PC-9 (cell line): Measurements from ENCODE around the gene AMACR.

ENCODE experiments used
- CTCF ChIP-seq: fragments of 200-600 bp; sonication (generic); conservative IDR thresholded peaks from 2 replicates; pipeline ENCODE4 v1.6.1; 2017; ENCODE audit warnings: mixed run types, antibody characterized with exemption, mild to moderate bottlenecking, moderate library complexity
- EZH2 ChIP-seq: fragments of 200-600 bp; sonication (generic); IDR thresholded peaks from 2 replicates; pipeline ENCODE4 v1.8.0; 2017; ENCODE audit warnings: antibody characterized with exemption, low read depth

DNA sequence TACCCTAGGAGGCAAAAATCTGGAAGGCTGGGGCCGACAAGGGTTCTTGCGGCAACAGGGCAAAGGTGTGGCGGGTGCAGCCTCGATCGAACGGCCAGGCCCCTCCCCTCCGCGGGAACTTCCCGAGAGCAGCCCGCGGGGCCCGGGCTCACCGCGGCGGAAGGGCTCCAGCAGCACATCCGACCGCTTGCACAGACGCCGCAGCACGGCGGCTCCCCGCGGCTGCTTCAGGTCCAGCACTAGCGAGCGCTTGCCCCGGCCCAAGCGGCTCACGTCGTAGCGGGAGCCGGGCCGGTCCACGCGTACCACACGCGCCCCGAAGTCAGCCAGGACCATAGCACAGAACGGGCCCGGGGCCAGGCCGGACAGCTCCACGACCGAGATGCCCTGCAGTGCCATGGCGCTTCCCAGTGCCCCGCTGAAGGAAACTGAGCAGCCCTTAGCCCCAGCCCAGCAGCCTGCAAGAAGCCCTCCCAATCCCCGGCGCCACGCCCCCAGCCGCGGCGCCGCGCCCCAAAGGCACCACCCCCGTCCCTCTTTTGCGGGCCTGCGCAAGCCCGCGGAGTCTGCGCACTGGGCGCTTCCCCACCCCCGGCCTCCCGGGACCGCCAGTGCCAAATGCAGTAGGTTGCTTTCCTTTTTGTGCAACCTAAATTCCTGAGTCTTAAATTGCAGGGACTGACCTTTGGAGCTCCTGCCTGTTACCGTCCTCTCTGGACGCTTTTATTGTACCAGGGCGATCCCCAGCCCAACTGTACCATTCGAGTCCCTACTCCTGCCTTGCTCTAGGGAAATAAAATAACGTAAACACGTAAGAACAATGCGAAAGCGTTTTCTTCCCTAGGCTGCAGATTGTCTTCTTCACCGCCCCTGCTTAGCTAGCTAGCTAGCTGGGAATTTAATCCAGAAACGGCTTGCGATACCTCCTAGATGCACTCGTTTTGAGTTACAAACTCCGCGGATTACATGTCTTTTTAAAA is at the start of gene AMACR:
- TF ChIP-seq CTCF (no peak), EZH2 (no peak)
